ENCODE results near the gene PCDHGA7. TPM values are rescaled to one million over a fixed set of nuclear protein-coding genes. Genes with fewer than 3 reads are reported as not detected.

PCDHGA7 gene
- polyA plus RNA-seq, 1 of the 3 experiments (the other 2 are of a cell fraction) = 7.8 TPM

- H3K4me2 ChIP-seq = no peak within 1 kb of the TSS
- CTCF ChIA-PET = interaction anchor here (0.9 to 1.8 kb wide), 5 partner anchors 12 to 193 kb away, joined by 3 to 8 read pairs (median 4); partner anchors contain the start of gene PCDHB14
- H3K9ac ChIP-seq = no peak within 1 kb of the TSS
- H3K27ac ChIP-seq (ENCODE audit: low read depth in 2 of 2, low read length in 1 of 2) = no peak within 1 kb of the TSS
- H2AFZ ChIP-seq (ENCODE audit: low read depth) = no peak within 1 kb of the TSS
- no peak for DNase-seq
- H3K79me2 ChIP-seq (ENCODE audit: insufficient read depth) = no peaks in the 10 kb centered on the region
- H3K4me1 ChIP-seq (ENCODE audit: control insufficient read depth in 1 of 2, insufficient read depth in 2 of 2, low read depth in 1 of 2, low read length in 1 of 2) = no peaks in the 10 kb centered on the region
- 67% methylated on average over 27 of the region's 27 CpGs for WGBS (ENCODE audit: low lambda C conversion rate)
- H3K4me3 ChIP-seq (ENCODE audit: low read depth in 2 of 2, low read length in 1 of 2) = no peak within 1 kb of the TSS; a peak in 1 of 4 replicates
- no peaks in the 10 kb centered on the region for H4K20me1 ChIP-seq (ENCODE audit: insufficient read depth)
- H3K9me2 ChIP-seq = no peaks in the 10 kb centered on the region
- no peaks in the 10 kb centered on the region for H3F3A ChIP-seq (replicated peaks; ENCODE audit: insufficient read depth)
- no peaks in the 10 kb centered on the region; the same call in 1 of the 2 replicates for H3K9me3 ChIP-seq
- no peaks in the 10 kb centered on the region for H3K27me3 ChIP-seq (ENCODE audit: insufficient read depth)
- TF ChIP-seq TAF1 (IDR thresholded peaks at IDR 0.05; ENCODE audit: borderline replicate concordance, low read depth, low read length) = no peak
- TF ChIP-seq RAD21 (IDR thresholded peaks at IDR 0.05; ENCODE audit: low read length) = peak; percentile 45
- TF ChIP-seq IRF3 (IDR thresholded peaks at IDR 0.05; ENCODE audit: low read depth, low read length) = no peak
- TF ChIP-seq TCF12 (IDR thresholded peaks at IDR 0.05) = no peak
- peak; percentile 52 for TF ChIP-seq CTCF (IDR thresholded peaks at IDR 0.05)
- no peak for TF ChIP-seq MAX (IDR thresholded peaks at IDR 0.05; ENCODE audit: low read depth)
- TF ChIP-seq NRF1 (IDR thresholded peaks at IDR 0.05; ENCODE audit: low read depth, low read length) = no peak
- TF ChIP-seq USF1 (IDR thresholded peaks at IDR 0.05; ENCODE audit: borderline replicate concordance, low read depth) = no peak
- no peak for TF ChIP-seq NFIC (IDR thresholded peaks at IDR 0.05; ENCODE audit: borderline replicate concordance)
- TF ChIP-seq SIN3A (IDR thresholded peaks at IDR 0.05; ENCODE audit: borderline replicate concordance, low read depth, low read length) = no peak
- H3K36me3 ChIP-seq (replicated peaks in 1 of 2; ENCODE audit: control insufficient read depth in 1 of 2, insufficient read depth in 2 of 2, low read length in 1 of 2) = peaks cover 0 to 14% of the 10 kb centered on the region in 2 experiments
- POLR2A ChIA-PET = no interaction called here
Observed at GRCh38 chr5:141373673-141374317, 8.7 kb upstream of the PCDHGA7 start, which contains the start of gene PCDHGA6. Gene PCDHGA6 (plus strand): TSS chr5:141373891. CDS start chr5:141374084, 193 bp downstream.

GRCh38 chr5:141374627-141375026 lies 7.9 kb upstream of the PCDHGA7 start:
- no peaks in the 10 kb centered on the region for H3K4me1 ChIP-seq (ENCODE audit: control insufficient read depth in 1 of 2, insufficient read depth in 2 of 2, low read depth in 1 of 2, low read length in 1 of 2)
- H3K9me3 ChIP-seq = no peaks in the 10 kb centered on the region; the same call in 1 of the 2 replicates
- ChIA-PET POLR2A (no interaction called here), CTCF (interaction anchor here (0.7 to 1.8 kb wide), 6 partner anchors 12 to 193 kb away, joined by 3 to 8 read pairs (median 4); partner anchors contain the start of gene PCDHB14)
- H3K9ac ChIP-seq = no peak overlapping the region
- H3F3A ChIP-seq (replicated peaks; ENCODE audit: insufficient read depth) = no peaks in the 10 kb centered on the region
- no peak overlapping the region for H3K4me2 ChIP-seq
- H3K36me3 ChIP-seq (replicated peaks in 1 of 2; ENCODE audit: control insufficient read depth in 1 of 2, insufficient read depth in 2 of 2, low read length in 1 of 2) = peaks cover 0 to 14% of the 10 kb centered on the region in 2 experiments
- TF ChIP-seq NFIC (IDR thresholded peaks at IDR 0.05; ENCODE audit: borderline replicate concordance) = no peak
- TF ChIP-seq MXI1 (IDR thresholded peaks at IDR 0.05; ENCODE audit: low read depth, low read length) = no peak
- TF ChIP-seq EP300 (IDR thresholded peaks at IDR 0.05; ENCODE audit: borderline replicate concordance in 1 of 2, low read depth in 1 of 2, low read length in 1 of 2) = no peak
- no peak for TF ChIP-seq CHD2 (IDR thresholded peaks at IDR 0.05; ENCODE audit: low read length, partially characterized antibody)
- TF ChIP-seq ELF1 (IDR thresholded peaks at IDR 0.05) = no peak
- TF ChIP-seq RFX5 (IDR thresholded peaks at IDR 0.05; ENCODE audit: low read length) = no peak
- no peak for TF ChIP-seq USF1 (IDR thresholded peaks at IDR 0.05; ENCODE audit: borderline replicate concordance, low read depth)
- no peak for TF ChIP-seq CTCF (IDR thresholded peaks at IDR 0.05)
- TF ChIP-seq RAD21 (IDR thresholded peaks at IDR 0.05; ENCODE audit: low read length) = no peak
- no peak for TF ChIP-seq FOXJ3 (CRISPR knock-in tag; IDR thresholded peaks at IDR 0.05)
- TF ChIP-seq EZH2phosphoT487 (IDR thresholded peaks at IDR 0.05; ENCODE audit: borderline replicate concordance, low read depth) = no peak
- no peaks in the 10 kb centered on the region for H3K9me2 ChIP-seq
- DNase-seq = no peak
- no peaks in the 10 kb centered on the region for H3K79me2 ChIP-seq (ENCODE audit: insufficient read depth)
- H4K20me1 ChIP-seq (ENCODE audit: insufficient read depth) = no peaks in the 10 kb centered on the region
- H3K4me3 ChIP-seq (ENCODE audit: low read depth in 2 of 2, low read length in 1 of 2) = no peak overlapping the region
- no peak overlapping the region for H3K27ac ChIP-seq (ENCODE audit: low read depth in 2 of 2, low read length in 1 of 2)
- WGBS (ENCODE audit: low lambda C conversion rate) = 69% methylated on average over 14 of the region's 14 CpGs
- no peaks in the 10 kb centered on the region for H3K27me3 ChIP-seq (ENCODE audit: insufficient read depth)
- no peak overlapping the region for H2AFZ ChIP-seq (ENCODE audit: low read depth)

All from SK-N-SH (cell line).